OCI-LY7 (cell line): ENCODE data around the gene ANKRD35. TPM values are rescaled to one million over a fixed set of nuclear protein-coding genes. Genes with fewer than 3 reads are reported as not detected.
A peak's percentile ranks its signal among the peaks of the same experiment; 100 is the strongest.

Experiments used
- BruUV-seq: library from RNA; stranded (reverse); fragments of 400-500 nt; replicated peaks from 2 replicates; lab custom pipeline; 2021; lab: Mats Ljungman, UMichigan
- CTCF ChIA-PET: fragments of 300-600 bp; sonication (Branson Sonifier 250); formaldehyde crosslinking; loops from one replicate; lab custom pipeline; 2022; ENCODE audit warnings: antibody characterized with exemption; ENCODE audit not compliant: unreplicated experiment; lab: Charles Lee
- POLR2A ChIA-PET: fragments of 300-600 bp; sonication (Branson Sonifier 250); formaldehyde crosslinking; loops from one replicate; lab custom pipeline; 2022; ENCODE audit warnings: antibody characterized with exemption; lab: Charles Lee
- DNase-seq: peaks from one replicate; pipeline ENCODE4 v3.0.0-alpha.2; 2015; ENCODE audit warnings: low spot score
- H2AFZ ChIP-seq: fragments of 200-600 bp; sonication (generic), shearing (Covaris generic); 2 replicates; pipeline ENCODE4 v1.6.1; 2014; ENCODE audit warnings: mild to moderate bottlenecking, antibody characterized with exemption, low read length, moderate library complexity
- H3K27ac ChIP-seq: fragments of 200-600 bp; sonication (generic); 2 replicates; pipeline ENCODE4 v1.5.1; 2014; ENCODE audit warnings: mixed run types, low read depth, mild to moderate bottlenecking, moderate library complexity, low read length, inconsistent platforms; ENCODE audit not compliant: poor library complexity, severe bottlenecking
- H3K36me3 ChIP-seq: fragments of 200-600 bp; sonication (generic); 2 replicates; pipeline ENCODE4 v1.6.1; 2014; ENCODE audit warnings: mild to moderate bottlenecking, antibody characterized with exemption, low read length, moderate library complexity, mixed read lengths; ENCODE audit not compliant: insufficient read depth
- H3K4me1 ChIP-seq: fragments of 200-600 bp; sonication (generic); 2 replicates; pipeline ENCODE4 v1.5.1; 2014; ENCODE audit warnings: mild to moderate bottlenecking, low read length; ENCODE audit not compliant: insufficient read depth, poor library complexity, severe bottlenecking
- H3K4me2 ChIP-seq: fragments of 200-600 bp; sonication (generic); 2 replicates; pipeline ENCODE4 v1.6.1; 2014; ENCODE audit warnings: mild to moderate bottlenecking, low read length
- H3K4me3 ChIP-seq: fragments of 200-600 bp; sonication (generic); 2 replicates; pipeline ENCODE4 v1.5.1; 2014; ENCODE audit warnings: mild to moderate bottlenecking, low read depth, low read length; ENCODE audit not compliant: poor library complexity, severe bottlenecking
- H3K79me2 ChIP-seq: fragments of 200-600 bp; sonication (generic); 2 replicates; pipeline ENCODE4 v1.6.1; 2016; ENCODE audit warnings: low read depth, mild to moderate bottlenecking, low read length, moderate library complexity, mixed read lengths; ENCODE audit not compliant: insufficient read depth
- H3K9me2 ChIP-seq: fragments of 200-600 bp; sonication (generic); 2 replicates; pipeline ENCODE4 v1.6.1; 2016; ENCODE audit warnings: mild to moderate bottlenecking, low read length, mixed read lengths; ENCODE audit not compliant: insufficient read depth
- H3K9me3 ChIP-seq: fragments of 200-600 bp; sonication (generic); 2 replicates; pipeline ENCODE4 v1.6.1; 2014; ENCODE audit warnings: mild to moderate bottlenecking, mixed run types, low read length, mixed read lengths
- H4K20me1 ChIP-seq: fragments of 200-600 bp; sonication (generic); 2 replicates; pipeline ENCODE4 v1.6.1; 2014; ENCODE audit warnings: mild to moderate bottlenecking, antibody characterized with exemption, low read length, moderate library complexity, mixed read lengths; ENCODE audit not compliant: insufficient read depth
- CTCF ChIP-seq: fragments of 200-600 bp; sonication (generic); conservative IDR thresholded peaks from 2 replicates; pipeline ENCODE4 v1.5.1; 2014; ENCODE audit warnings: mild to moderate bottlenecking, antibody characterized with exemption, low read length, moderate library complexity, mixed read lengths
- EZH2phosphoT487 ChIP-seq: fragments of 200-600 bp; sonication (generic); IDR thresholded peaks from 2 replicates; pipeline ENCODE4 v1.6.1; 2018; ENCODE audit warnings: low read depth, borderline replicate concordance, mild to moderate bottlenecking, mixed run types, antibody characterized with exemption, low read length, moderate library complexity, mixed read lengths
- intact Hi-C: fragments of 100-400 bp; cut with micrococcal nuclease; formaldehyde crosslinking; loops from one replicate; pipeline ENCODE4 v1.10.0; 2022; ENCODE audit not compliant: unreplicated experiment
- total RNA-seq, 2 experiments: library from RNA; depleted of rRNA in 1 of 2; stranded (reverse); fragments of >200 nt in 1 of 2; shearing (Covaris generic) in 1 of 2; gene quantifications; 2 replicates each; pipeline ENCODE4 v1.2.3, GENCODE V29; 2014 to 2022

Gene ANKRD35
- total RNA-seq, 2 experiments from 2014 or later, result not detected

GRCh38 chr1:145927063-145927886 is 41.6 kb upstream of the ANKRD35 start, which contains the start of gene RBM8A:
Gene RBM8A, minus strand, starts transcription at chr1:145927484. Its CDS starts 58 bp downstream, at chr1:145927426.
- H3K36me3 ChIP-seq, result peaks cover 35% of the 10 kb centered on the region
- ChIA-PET CTCF (interaction anchor here (0.6 to 1.1 kb wide), 4 partner anchors 9 to 224 kb away, joined by 3 to 4 read pairs (median 3); partner anchors contain the start of genes NUDT17 and PEX11B), POLR2A (interaction anchor here (0.6 to 2.2 kb wide), 19 partner anchors 9 to 110 kb away, joined by 3 to 20 read pairs (median 5); partner anchors contain the start of genes ANKRD34A, LIX1L, NUDT17 and PEX11B)
- H3K4me2 ChIP-seq, result peak within 1 kb of the TSS; percentile 84
- H3K79me2 ChIP-seq, result peaks cover 16% of the 10 kb centered on the region
- peak within 1 kb of the TSS; percentile 92 for H3K4me3 ChIP-seq
- TF ChIP-seq EZH2phosphoT487, result no peak
- peak; percentile 88 for TF ChIP-seq CTCF
- H3K9me3 ChIP-seq, result no peaks in the 10 kb centered on the region
- no peaks in the 10 kb centered on the region; the same call in 1 of the 2 replicates for H4K20me1 ChIP-seq
- BruUV-seq, result no TSS peak
- H3K9me2 ChIP-seq, result no peaks in the 10 kb centered on the region
- H3K27ac ChIP-seq, result peak within 1 kb of the TSS; percentile 91
- H2AFZ ChIP-seq, result peak within 1 kb of the TSS; percentile 39; the same call in 1 of the 2 replicates
- peaks cover 25% of the 10 kb centered on the region for H3K4me1 ChIP-seq
- intact Hi-C loops, result loop anchor here (1.0 to 5.0 kb wide), 2 partner anchors 37 to 70 kb away; partner anchors contain the start of genes ANKRD34A, POLR3GL and TXNIP
- peak; percentile 99 for DNase-seq

GRCh38 chr1:145926686-145927062 is 41.0 kb upstream of the ANKRD35 start:
- DNase-seq, result no peak
- H3K9me2 ChIP-seq, result no peaks in the 10 kb centered on the region
- no peak overlapping the region for H2AFZ ChIP-seq
- no peaks in the 10 kb centered on the region; the same call in 1 of the 2 replicates for H4K20me1 ChIP-seq
- H3K36me3 ChIP-seq, result peaks cover 37% of the 10 kb centered on the region
- no TSS peak for BruUV-seq
- no peaks in the 10 kb centered on the region for H3K9me3 ChIP-seq
- H3K4me2 ChIP-seq, result peak overlapping the region; percentile 84
- intact Hi-C loops, result loop anchor here (1.0 to 5.0 kb wide), 2 partner anchors 38 to 71 kb away; partner anchors contain the start of genes ANKRD34A, POLR3GL and TXNIP
- H3K4me3 ChIP-seq, result peak overlapping the region; percentile 92
- H3K27ac ChIP-seq, result peak overlapping the region; percentile 91
- H3K4me1 ChIP-seq, result peaks cover 19% of the 10 kb centered on the region
- POLR2A ChIA-PET, result interaction anchor here (0.5 to 2.2 kb wide), 9 partner anchors 15 to 129 kb away, joined by 3 to 20 read pairs (median 5); partner anchors contain the start of genes ANKRD34A, LIX1L, NUDT17 and PIAS3
- H3K79me2 ChIP-seq, result peaks cover 16% of the 10 kb centered on the region
- CTCF ChIA-PET, result interaction anchor here (1.1 kb wide), 1 partner anchor 8 kb away, joined by 3 read pairs; the partner anchor contains the start of gene PEX11B
- TF ChIP-seq EZH2phosphoT487 (no peak), CTCF (no peak)
